Upper lobe of left lung (tissue), 6 donors: ENCODE results near the gene SETDB1. TPM values are rescaled to one million over a fixed set of nuclear protein-coding genes. Genes with fewer than 3 reads are reported as not detected.

ENCODE experiments used
- ATAC-seq, 2 donors: fragments of 200-7000 bp; cut with Tn5 transposase; one replicate each; pipeline ENCODE4 v1.9.1; 2022; ENCODE audit warnings: mild to moderate bottlenecking in 2 of 2, moderate library complexity in 2 of 2; ENCODE audit not compliant: low FRiP score in 2 of 2
- DNase-seq, 2 donors: peaks; one replicate each; pipeline ENCODE4 v3.0.0-alpha.2; 2019 to 2020
- H3K27ac ChIP-seq, 4 donors: fragments of 200-600 bp; sonication (generic); one replicate each; pipeline ENCODE4 v1.5.1; 2016 to 2019
- H3K27me3 ChIP-seq, 4 donors: fragments of 200-600 bp; sonication (generic); one replicate each; pipeline ENCODE4 v1.5.1; 2017 to 2019
- H3K36me3 ChIP-seq, 4 donors: fragments of 200-600 bp; sonication (generic); one replicate each; pipeline ENCODE4 v1.5.1; 2016 to 2019
- H3K4me1 ChIP-seq, 4 donors: fragments of 200-600 bp; sonication (generic); one replicate each; pipeline ENCODE4 v1.5.1; 2018 to 2019
- H3K4me3 ChIP-seq, 4 donors: fragments of 200-600 bp; sonication (generic); one replicate each; pipeline ENCODE4 v1.5.1; 2017 to 2019; ENCODE audit warnings: mild to moderate bottlenecking in 2 of 4, moderate library complexity in 1 of 4
- H3K9me3 ChIP-seq, 4 donors: fragments of 200-600 bp; sonication (generic); one replicate each; pipeline ENCODE4 v1.5.1; 2018 to 2019
- CTCF ChIP-seq, 6 experiments: fragments of 450-650 bp in 4 of 6; fragments of 200-600 bp in 2 of 6; sonication (generic) in 2 of 6; IDR thresholded peaks; one replicate each; pipeline ENCODE4 v1.5.1; 2016 to 2019; ENCODE audit warnings: antibody characterized with exemption in 6 of 6
- EP300 ChIP-seq, 4 donors: sonication (generic); formaldehyde crosslinking; IDR thresholded peaks; one replicate each; pipeline ENCODE4 v1.5.1; 2017; ENCODE audit warnings: antibody characterized with exemption in 4 of 4, control low read depth in 2 of 4
- POLR2A ChIP-seq, 4 donors: fragments of 450-650 bp; IDR thresholded peaks; one replicate each; pipeline ENCODE4 v1.5.1; 2016 to 2017; ENCODE audit warnings: antibody characterized with exemption in 4 of 4, mild to moderate bottlenecking in 2 of 4
- POLR2AphosphoS5 ChIP-seq, 2 donors: sonication (generic); formaldehyde crosslinking; IDR thresholded peaks; one replicate each; pipeline ENCODE4 v1.5.1; 2017; ENCODE audit warnings: antibody characterized with exemption in 2 of 2
- whole genome bisulfite sequencing, 2 donors: methylation state at CpG; one replicate each; pipeline ENCODE4 v1.1.5; 2017 to 2018; 5-methylcytosine and 5-hydroxymethylcytosine counted together
- total RNA-seq, 6 donors: library from RNA; depleted of rRNA in 4 of 6; stranded (reverse); fragments of >200 nt in 4 of 6; gene quantifications; one replicate each; pipeline versions ENCODE4 v1.1.0 to v1.2.1, GENCODE V29; 2016 to 2021
- donor health status: DM: no; HTN: no; CAD: no; lungs with moderate emphysema.
- donor health status: DM: no; HTN: yes; CAD: no; lungs with severe emphysema.

The SETDB1 gene
- total RNA-seq, 6 donors from 2014 or later, result 26.8 to 88.0 (median 40.3) TPM

GRCh38 chr1:150967936-150968335 lies 41.8 kb downstream of the SETDB1 start:
- H3K4me3 ChIP-seq, result no peak overlapping the region
- H3K36me3 ChIP-seq, result peaks cover 49 to 62% (median 58%) of the 10 kb centered on the region in 4 donors
- 97% methylated on average over 13 of the region's 13 CpGs for WGBS, 2 donors
- TF ChIP-seq EP300 (IDR thresholded peaks at IDR 0.05), result no peak
- no peak for TF ChIP-seq CTCF (IDR thresholded peaks at IDR 0.05)
- TF ChIP-seq POLR2AphosphoS5 (IDR thresholded peaks at IDR 0.05), result no peak
- TF ChIP-seq POLR2A (IDR thresholded peaks at IDR 0.05), result no peak
- DNase-seq (peak in 1 of 2 donors; percentile 52), ATAC-seq (no peak)
- H3K27ac ChIP-seq, result peak overlapping the region in 3 of 4 donors; percentile 18 to 55 (median 27)
- H3K27me3 ChIP-seq, result no peaks in the 10 kb centered on the region
- H3K4me1 ChIP-seq, result peaks cover 31 to 47% (median 38%) of the 10 kb centered on the region in 4 donors
- H3K9me3 ChIP-seq, result no peaks in the 10 kb centered on the region

GRCh38 chr1:150968491-150968890 lies 42.3 kb downstream of the SETDB1 start:
- Histone ChIP-seq H3K27ac (peak overlapping the region in 2 of 4 donors; percentile 27 to 55), H3K9me3 (no peaks in the 10 kb centered on the region), H3K36me3 (peaks cover 49 to 57% (median 54%) of the 10 kb centered on the region in 4 donors), H3K4me1 (peaks cover 32 to 53% (median 44%) of the 10 kb centered on the region in 4 donors), H3K27me3 (no peaks in the 10 kb centered on the region), H3K4me3 (no peak overlapping the region)
- 85 to 95% methylated on average over 4 of the region's 4 CpGs for WGBS, 2 donors
- DNase-seq (no peak), ATAC-seq (no peak)
- no peak for TF ChIP-seq POLR2A (IDR thresholded peaks at IDR 0.05)

GRCh38 chr1:150969626-150970025 lies 43.5 kb downstream of the SETDB1 start:
- ATAC-seq (no peak), DNase-seq (no peak)
- Histone ChIP-seq H3K36me3 (peaks cover 38 to 45% (median 44%) of the 10 kb centered on the region in 4 donors), H3K4me3 (no peak overlapping the region), H3K4me1 (peaks cover 32 to 55% (median 45%) of the 10 kb centered on the region in 4 donors), H3K27me3 (no peaks in the 10 kb centered on the region), H3K27ac (peak overlapping the region in 3 of 4 donors; percentile 32 to 99 (median 93)), H3K9me3 (no peaks in the 10 kb centered on the region)
- 66 to 74% methylated on average over 3 of the region's 3 CpGs for WGBS, 2 donors
- no peak for TF ChIP-seq POLR2A (IDR thresholded peaks at IDR 0.05)

GRCh38 chr1:150970808-150971582 lies 44.8 kb downstream of the SETDB1 start:
- Histone ChIP-seq H3K4me1 (peaks cover 35 to 67% (median 50%) of the 10 kb centered on the region in 4 donors), H3K27me3 (no peaks in the 10 kb centered on the region), H3K27ac (peak overlapping the region; percentile 93 to 99 (median 96)), H3K36me3 (peaks cover 29 to 32% (median 31%) of the 10 kb centered on the region in 4 donors), H3K4me3 (peak overlapping the region in 2 of 4 donors; percentile 90 to 91), H3K9me3 (no peaks in the 10 kb centered on the region)
- DNase-seq (peak in 1 of 2 donors; percentile 94), ATAC-seq (peak; percentile 77 to 86)
- TF ChIP-seq CTCF (IDR thresholded peaks at IDR 0.05) (no peak), EP300 (IDR thresholded peaks at IDR 0.05) (peak in 2 of 4 donors; percentile 39 to 75), POLR2AphosphoS5 (IDR thresholded peaks at IDR 0.05) (peak; percentile 52 to 77), POLR2A (IDR thresholded peaks at IDR 0.05) (peak in 1 of 4 donors; percentile 7)
- WGBS, 2 donors, result 31 to 57% methylated on average over 11 of the region's 11 CpGs

- Histone ChIP-seq H3K36me3 (peaks cover 21 to 24% (median 23%) of the 10 kb centered on the region in 4 donors), H3K27ac (peak overlapping the region; percentile 93 to 99 (median 96)), H3K9me3 (no peaks in the 10 kb centered on the region), H3K4me1 (peaks cover 42 to 75% (median 55%) of the 10 kb centered on the region in 4 donors), H3K4me3 (peak overlapping the region in 3 of 4 donors; percentile 81 to 91 (median 90)), H3K27me3 (no peaks in the 10 kb centered on the region)
- TF ChIP-seq EP300 (IDR thresholded peaks at IDR 0.05) (no peak), CTCF (IDR thresholded peaks at IDR 0.05) (peak in 3 of 6 experiments; percentile 24 to 36 (median 29)), POLR2A (IDR thresholded peaks at IDR 0.05) (peak in 1 of 4 donors; percentile 4)
- ATAC-seq, result no peak
- 63 to 69% methylated on average over 3 to 6 of the region's 6 CpGs for WGBS, 2 donors
- DNase-seq, result peak in 1 of 2 donors; percentile 49
These were observed 45.6 kb downstream of the SETDB1 start for GRCh38 chr1:150971583-150972416.
